Measurements from ENCODE around the gene PIK3R2.

GRCh38 chr19:18131841-18132596 lies 20.9 kb upstream of the PIK3R2 start:
- TF ChIP-seq POLR2A (IDR thresholded peaks at IDR 0.05) (no peak), CTCF (IDR thresholded peaks at IDR 0.05) (no peak), EP300 (IDR thresholded peaks at IDR 0.05; ENCODE audit: low read depth) (no peak)

All from transverse colon (tissue), 3 donors.